ENCODE measurements around the gene HRH4.

Gene HRH4

GRCh38 chr18:24460388-24460787 is at the start of gene HRH4:
HRH4 (plus strand) TSS chr18:24460637; CDS start chr18:24460729, 92 bp downstream.
- DNase-seq, result no peak

DNA sequence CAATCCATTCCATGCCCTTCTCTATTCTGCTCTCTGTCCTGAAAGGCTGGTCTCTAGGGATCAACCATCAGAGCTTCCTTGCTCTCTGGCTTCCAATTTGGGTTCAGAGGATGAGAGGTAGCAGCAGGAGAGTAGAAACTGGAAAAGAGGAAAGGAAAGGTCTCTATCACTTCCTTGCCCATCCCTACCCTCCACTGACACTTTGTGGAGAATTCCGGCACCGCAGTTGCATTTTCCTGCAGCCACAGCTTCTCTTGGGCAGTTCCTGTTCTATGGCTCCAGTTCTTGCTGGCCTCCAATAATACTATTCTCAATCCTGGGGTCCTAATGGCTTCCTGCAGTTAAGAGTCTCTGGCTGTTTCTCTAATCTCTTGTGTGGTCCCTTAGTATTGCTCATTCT is 47.3 kb upstream of the HRH4 start:
- DNase-seq, result peak in 8 of 56 donors; percentile 3 to 18 (median 10)

- no peak for DNase-seq
Measured at GRCh38 chr18:24414349-24415003, 46.0 kb upstream of the HRH4 start.

DNA sequence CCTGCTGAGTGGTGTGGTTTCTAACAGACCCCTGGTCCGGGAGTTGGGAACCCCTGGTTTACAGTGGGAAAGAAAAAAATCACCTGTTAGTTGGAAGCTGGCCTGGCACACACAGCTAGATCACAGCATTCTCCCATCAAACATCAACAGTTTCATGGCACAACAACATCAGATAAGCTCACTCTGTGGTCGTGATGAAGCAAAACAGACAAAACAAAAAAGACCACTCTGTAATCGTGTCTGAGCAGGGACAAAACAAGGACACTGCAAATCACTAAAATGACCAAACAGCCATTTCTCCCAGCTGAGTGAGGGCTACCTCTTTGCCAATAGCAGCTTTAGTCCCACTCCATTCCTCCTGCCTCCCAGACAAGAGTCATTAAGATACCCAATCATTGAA is 43.0 kb upstream of the HRH4 start:
- DNase-seq, result no peak

GRCh38 chr18:24420551-24420950 is 39.9 kb upstream of the HRH4 start:
- no peak for DNase-seq

- DNase-seq, result no peak
Measured at GRCh38 chr18:24421831-24422230, 38.6 kb upstream of the HRH4 start.

DNA sequence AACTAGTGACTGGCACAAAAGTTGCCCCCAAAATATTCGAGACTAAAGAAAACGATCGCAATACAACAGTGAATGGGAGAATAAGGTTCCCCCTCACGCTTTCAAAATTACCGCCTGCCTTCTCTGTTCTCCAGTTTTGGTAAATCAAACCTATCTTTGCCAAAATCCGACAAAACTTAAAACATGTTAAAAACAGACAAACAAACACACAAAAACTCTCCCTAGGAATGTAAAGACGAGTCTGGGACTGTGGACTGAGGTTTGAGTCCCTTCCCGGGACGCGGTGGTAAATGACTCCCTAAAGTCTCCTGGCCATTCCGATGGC is 34.4 kb upstream of the HRH4 start:
- DNase-seq, result no peak

- peak in 54 of 56 donors; percentile 17 to 82 (median 68) for DNase-seq
Measured at GRCh38 chr18:24426398-24427294, 33.8 kb upstream of the HRH4 start, which contains the start of gene IMPACT. IMPACT (plus strand) TSS chr18:24426670; CDS start chr18:24426757, 87 bp downstream.

- no peak for DNase-seq
Measured at GRCh38 chr18:24427484-24427883, 33.0 kb upstream of the HRH4 start.

DNA sequence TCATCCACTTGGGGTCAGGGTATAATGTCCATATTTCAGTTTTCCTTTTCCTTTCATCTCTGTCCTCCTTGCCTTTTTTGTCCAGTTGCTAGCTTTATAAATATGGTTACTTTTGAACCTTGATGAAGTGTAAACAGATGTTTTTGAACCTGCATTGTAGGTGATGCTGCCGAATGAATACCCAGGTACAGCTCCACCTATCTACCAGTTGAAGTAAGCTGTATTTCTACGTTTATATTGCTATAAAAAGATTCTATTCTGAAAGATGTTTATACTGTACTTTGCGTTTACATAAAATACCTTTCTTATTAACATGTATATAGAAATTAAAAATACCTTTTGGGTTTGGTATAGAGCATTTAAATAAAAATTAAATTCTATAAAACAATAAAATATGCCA is 31.7 kb upstream of the HRH4 start:
- DNase-seq, result no peak

GRCh38 chr18:24429188-24429587 is 31.2 kb upstream of the HRH4 start:
- no peak for DNase-seq

GRCh38 chr18:24432618-24433017 is 27.8 kb upstream of the HRH4 start:
- DNase-seq, result no peak

DNA sequence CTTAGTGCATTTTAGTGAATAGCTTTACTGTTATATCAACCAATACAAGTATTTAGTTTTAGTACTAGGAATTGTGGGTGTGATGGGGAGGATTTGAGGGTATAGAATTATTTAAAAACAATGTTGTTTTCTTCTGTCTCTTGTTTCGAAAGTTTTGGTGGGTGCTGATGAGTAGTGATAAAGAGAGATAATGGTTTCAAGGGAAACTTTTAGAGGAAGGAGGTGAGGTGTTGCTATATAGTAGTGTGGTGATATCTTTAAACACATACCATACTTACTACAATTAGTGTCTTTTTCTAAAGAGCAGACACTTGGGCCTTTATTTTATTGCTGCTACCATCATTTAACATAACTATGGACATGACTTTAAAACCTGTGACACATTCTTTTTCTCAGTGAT is 23.5 kb upstream of the HRH4 start:
- DNase-seq, result no peak

DNA sequence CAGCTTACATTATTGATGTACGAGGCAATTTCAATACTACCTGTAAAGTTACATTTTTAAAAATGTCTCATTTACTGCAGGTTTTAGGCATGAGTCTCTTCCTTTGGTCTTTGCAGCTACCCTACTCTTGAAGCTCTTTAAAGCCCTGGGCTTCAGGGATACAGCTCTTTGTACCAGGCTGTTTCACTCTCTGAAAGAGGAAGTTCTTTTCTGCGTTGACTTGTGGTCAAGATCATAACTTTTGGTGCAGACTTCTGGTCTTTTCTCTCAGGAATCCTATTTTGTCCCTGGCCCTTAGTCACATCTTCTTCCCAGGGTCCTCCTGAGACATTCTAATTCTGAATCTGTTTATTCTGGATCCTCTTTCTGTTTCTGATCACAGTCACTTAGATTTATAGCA is 16.6 kb upstream of the HRH4 start:
- no peak for DNase-seq

DNA sequence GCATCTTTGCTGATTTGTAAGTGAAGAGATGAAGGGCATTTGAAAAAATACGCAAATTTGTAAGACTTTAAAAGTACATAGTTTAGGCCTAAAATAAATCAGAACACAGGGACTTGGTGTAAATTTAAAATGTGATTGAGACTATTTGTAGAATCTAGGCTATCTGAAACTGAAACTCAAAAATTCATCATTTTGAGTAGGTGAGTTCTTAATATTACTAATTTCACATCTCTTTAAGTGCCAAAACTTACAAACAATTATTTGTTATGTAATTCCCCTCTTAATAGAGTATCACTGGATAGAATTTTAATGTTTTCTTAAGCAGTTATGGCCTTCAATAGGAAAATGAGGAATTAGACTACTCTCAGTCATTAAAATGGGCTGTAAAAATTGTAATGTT is 14.0 kb upstream of the HRH4 start:
- DNase-seq, result no peak

GRCh38 chr18:24446953-24447538 is 13.4 kb upstream of the HRH4 start:
- DNase-seq, result no peak

DNA sequence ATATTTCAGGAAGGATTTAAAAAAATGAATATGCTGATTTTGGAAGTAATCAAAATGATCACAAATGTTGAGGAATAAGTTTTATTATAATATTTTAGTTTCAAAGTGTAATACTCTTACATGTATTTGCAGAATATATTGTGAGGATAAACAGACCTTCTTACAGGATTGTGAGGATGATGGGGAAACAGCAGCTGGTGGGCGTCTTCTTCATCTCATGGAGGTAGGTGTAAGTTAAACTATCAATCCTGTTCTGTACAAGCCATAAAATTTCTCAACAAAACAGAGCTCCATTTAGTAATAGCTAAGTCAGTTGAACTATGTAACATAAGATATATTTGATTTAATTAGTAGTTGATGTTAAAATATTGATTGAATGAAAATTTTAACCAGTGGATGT is 12.5 kb upstream of the HRH4 start:
- DNase-seq, result no peak

- no peak for DNase-seq
Measured at GRCh38 chr18:24456549-24456948, 3.9 kb upstream of the HRH4 start.

DNA sequence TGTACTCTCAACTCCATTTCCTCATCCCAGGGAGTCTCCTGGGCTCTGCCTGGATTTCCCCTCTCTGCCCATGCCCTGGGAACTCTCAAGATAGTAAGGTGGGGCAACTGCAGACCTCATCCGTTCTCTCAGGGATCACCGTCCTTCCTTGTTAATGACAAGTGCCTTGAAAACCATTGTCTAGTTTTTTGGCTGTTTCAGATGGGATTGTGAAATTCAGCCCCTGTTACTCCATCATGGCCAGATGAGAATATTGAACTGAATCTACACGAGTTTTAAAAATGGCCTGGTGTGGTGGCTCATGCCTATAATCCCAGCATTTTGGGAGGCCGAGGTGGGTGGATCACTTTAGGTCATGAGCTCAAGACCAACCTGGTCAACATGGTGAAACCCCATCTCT is 665 bp upstream of the HRH4 start:
- no peak for DNase-seq

- DNase-seq, result no peak
Measured at GRCh38 chr18:24461996-24462395, 1.6 kb downstream of the HRH4 start.

- peak in 2 of 56 donors; percentile 3 to 4 for DNase-seq
Measured at GRCh38 chr18:24462838-24463775, 2.7 kb downstream of the HRH4 start.

All from nucleus accumbens (tissue), 56 donors.